Esophagus muscularis mucosa (tissue), 4 donors: ENCODE results near the gene GSK3B.

Source experiments
- EP300 ChIP-seq: sonication (generic); formaldehyde crosslinking; IDR thresholded peaks from one replicate; pipeline ENCODE4 v1.6.1; 2017; ENCODE audit warnings: antibody characterized with exemption
- POLR2A ChIP-seq: fragments of 450-650 bp; IDR thresholded peaks from one replicate; pipeline ENCODE4 v1.6.1; 2017; ENCODE audit warnings: antibody characterized with exemption, moderate library complexity, mild to moderate bottlenecking, low read depth
- TF ChIP-seq, protein P1 (sequence below), 3 experiments: fragments of 200-600 bp in 2 of 3; fragments of 450-650 bp in 1 of 3; sonication (generic) in 2 of 3; IDR thresholded peaks; one replicate each; pipeline ENCODE4 v1.5.1; 2017 to 2019; ENCODE audit warnings: antibody characterized with exemption in 3 of 3, mild to moderate bottlenecking in 2 of 3, moderate library complexity in 1 of 3

DNA sequence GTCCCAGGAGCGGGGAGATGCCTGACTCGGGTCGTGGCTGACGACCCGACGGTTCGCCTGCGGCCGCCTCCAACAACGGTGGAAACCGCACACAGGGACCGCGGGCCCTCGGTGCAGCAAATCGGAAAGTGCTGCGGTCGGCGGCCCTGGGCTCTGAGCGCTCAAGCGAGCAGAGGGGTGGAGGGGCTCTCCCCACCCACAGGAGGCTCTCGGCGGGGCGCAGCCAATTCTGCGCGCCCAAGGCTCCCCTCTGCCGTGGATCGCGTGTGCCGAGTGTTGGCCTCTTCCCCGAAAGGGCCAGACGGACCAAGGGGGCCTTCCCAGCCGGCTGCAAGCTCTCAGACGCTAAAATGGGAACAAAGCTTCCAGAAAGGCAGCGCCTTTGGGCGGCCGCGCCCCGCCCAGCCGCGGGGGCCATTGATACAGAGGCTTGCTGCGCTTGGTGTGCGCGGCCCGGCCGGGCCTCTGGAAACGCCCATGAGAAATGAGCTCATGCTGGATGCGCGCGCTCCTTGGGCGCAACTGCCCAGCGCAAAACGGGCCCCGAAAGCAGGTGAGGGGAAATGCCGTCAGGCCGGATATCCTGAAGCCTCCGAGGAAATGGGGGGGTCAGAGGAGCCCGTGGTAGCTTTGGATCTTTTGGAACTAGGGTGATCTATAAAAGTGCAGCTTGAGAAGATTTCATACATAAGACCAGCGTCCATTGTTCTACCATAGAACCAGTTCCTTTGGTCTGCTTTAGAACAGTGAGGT is 1.2 kb upstream of the GSK3B start:
- TF ChIP-seq, protein P1, sequence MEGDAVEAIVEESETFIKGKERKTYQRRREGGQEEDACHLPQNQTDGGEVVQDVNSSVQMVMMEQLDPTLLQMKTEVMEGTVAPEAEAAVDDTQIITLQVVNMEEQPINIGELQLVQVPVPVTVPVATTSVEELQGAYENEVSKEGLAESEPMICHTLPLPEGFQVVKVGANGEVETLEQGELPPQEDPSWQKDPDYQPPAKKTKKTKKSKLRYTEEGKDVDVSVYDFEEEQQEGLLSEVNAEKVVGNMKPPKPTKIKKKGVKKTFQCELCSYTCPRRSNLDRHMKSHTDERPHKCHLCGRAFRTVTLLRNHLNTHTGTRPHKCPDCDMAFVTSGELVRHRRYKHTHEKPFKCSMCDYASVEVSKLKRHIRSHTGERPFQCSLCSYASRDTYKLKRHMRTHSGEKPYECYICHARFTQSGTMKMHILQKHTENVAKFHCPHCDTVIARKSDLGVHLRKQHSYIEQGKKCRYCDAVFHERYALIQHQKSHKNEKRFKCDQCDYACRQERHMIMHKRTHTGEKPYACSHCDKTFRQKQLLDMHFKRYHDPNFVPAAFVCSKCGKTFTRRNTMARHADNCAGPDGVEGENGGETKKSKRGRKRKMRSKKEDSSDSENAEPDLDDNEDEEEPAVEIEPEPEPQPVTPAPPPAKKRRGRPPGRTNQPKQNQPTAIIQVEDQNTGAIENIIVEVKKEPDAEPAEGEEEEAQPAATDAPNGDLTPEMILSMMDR (IDR thresholded peaks at IDR 0.05) = no peak
- peak; percentile 89 for TF ChIP-seq POLR2A
- no peak for TF ChIP-seq EP300
